ENCODE results near the gene CPNE2.

The CPNE2 gene

GRCh38 chr16:57091975-57092785, at the start of gene CPNE2:
TSS of gene CPNE2 (plus strand) at chr16:57092583. CDS start at chr16:57110743, 18,160 bp downstream.
- TF ChIP-seq, protein P1, sequence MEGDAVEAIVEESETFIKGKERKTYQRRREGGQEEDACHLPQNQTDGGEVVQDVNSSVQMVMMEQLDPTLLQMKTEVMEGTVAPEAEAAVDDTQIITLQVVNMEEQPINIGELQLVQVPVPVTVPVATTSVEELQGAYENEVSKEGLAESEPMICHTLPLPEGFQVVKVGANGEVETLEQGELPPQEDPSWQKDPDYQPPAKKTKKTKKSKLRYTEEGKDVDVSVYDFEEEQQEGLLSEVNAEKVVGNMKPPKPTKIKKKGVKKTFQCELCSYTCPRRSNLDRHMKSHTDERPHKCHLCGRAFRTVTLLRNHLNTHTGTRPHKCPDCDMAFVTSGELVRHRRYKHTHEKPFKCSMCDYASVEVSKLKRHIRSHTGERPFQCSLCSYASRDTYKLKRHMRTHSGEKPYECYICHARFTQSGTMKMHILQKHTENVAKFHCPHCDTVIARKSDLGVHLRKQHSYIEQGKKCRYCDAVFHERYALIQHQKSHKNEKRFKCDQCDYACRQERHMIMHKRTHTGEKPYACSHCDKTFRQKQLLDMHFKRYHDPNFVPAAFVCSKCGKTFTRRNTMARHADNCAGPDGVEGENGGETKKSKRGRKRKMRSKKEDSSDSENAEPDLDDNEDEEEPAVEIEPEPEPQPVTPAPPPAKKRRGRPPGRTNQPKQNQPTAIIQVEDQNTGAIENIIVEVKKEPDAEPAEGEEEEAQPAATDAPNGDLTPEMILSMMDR (conservative IDR thresholded peaks at IDR 0.05; ENCODE audit: control insufficient read depth, insufficient read depth, low read depth, low read length), result no peak
- peak within 1 kb of the TSS; percentile 49 for H3K4me3 ChIP-seq (ENCODE audit: control insufficient read depth, low read depth, low read length)
- DNase-seq (ENCODE audit: low read depth), result peak; percentile 17

GRCh38 chr16:57043248-57043647, 49.1 kb upstream of the CPNE2 start:
- TF ChIP-seq, protein P1 (conservative IDR thresholded peaks at IDR 0.05; ENCODE audit: control insufficient read depth, insufficient read depth, low read depth, low read length), result no peak
- no peak overlapping the region for H3K4me3 ChIP-seq (ENCODE audit: control insufficient read depth, low read depth, low read length)
- no peak for DNase-seq (ENCODE audit: low read depth)

DNA sequence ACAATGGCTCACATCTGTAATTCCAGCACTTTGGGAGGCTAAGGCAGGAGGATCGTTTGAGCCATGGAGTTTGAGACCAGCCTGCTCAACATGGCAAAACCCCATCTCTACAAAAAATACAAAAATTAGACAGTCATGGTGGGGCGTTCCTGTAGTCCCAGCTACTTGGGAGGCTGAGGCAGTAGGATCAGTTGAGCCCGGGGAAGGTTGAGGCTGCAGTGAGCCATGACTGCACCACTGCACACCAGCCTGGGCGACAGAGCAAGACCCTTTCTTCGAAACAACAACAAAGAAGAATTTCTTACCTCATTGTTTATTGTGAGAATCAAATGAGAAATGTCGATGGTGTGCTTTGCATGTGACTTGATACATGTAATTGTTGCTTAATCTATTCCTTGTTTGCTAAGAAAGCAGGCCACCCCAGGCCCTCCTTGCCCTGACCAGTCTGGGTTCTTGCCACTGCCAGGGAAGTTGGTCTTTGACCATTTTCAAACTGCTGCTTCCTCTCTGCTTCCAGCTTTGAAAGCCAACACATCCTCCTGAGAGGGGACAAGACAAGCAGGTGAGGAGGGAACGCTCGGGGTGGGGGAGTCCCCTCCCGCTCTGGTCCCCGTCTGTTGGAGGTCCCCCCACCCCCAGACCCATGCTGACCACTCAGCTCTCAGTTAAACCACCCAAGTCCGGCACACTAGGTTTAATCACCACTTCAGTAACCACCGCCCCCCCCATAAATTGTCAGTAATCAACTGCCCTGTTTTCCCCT, 47.3 kb upstream of the CPNE2 start:
- no peak overlapping the region for H3K4me3 ChIP-seq (ENCODE audit: control insufficient read depth, low read depth, low read length)
- TF ChIP-seq, protein P1 (conservative IDR thresholded peaks at IDR 0.05; ENCODE audit: control insufficient read depth, insufficient read depth, low read depth, low read length), result no peak
- DNase-seq (ENCODE audit: low read depth), result no peak

DNA sequence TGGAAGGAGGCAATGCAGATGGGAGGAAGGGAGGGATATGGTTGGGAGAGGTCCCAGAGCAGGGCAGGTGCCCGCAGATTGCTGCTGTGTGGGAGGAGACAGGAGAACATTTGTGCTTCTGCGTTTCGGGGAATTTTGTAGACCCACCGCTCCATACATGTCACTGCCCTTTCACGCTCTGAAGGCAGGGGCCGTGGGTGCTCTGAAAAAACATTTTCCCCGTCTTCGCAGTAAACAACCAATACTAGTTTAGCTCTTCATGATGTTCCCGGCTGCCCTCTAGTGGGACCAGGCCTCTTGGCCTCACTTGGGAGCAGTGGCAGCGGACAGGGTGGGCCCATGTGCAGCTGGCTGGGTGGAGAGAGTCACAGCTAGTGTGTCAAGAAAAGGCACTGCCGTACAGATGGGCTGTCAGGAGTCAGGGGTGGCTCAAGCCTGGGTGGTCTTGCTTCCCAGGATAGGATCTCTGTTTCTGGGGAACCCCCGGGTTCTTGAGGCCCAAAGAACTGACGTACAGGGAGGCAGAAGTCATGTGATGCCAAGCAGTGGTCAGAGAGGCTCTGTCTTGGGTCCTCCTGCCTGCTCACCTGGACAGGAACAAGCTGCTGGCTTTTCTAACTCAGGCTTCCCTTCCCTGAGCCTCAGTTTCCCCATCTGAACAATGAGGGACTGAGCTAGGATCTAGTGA, 46.5 kb upstream of the CPNE2 start:
- H3K4me3 ChIP-seq (ENCODE audit: control insufficient read depth, low read depth, low read length), result no peak overlapping the region
- DNase-seq (ENCODE audit: low read depth), result peak; percentile 68
- TF ChIP-seq, protein P1 (conservative IDR thresholded peaks at IDR 0.05; ENCODE audit: control insufficient read depth, insufficient read depth, low read depth, low read length), result peak; percentile 77

DNA sequence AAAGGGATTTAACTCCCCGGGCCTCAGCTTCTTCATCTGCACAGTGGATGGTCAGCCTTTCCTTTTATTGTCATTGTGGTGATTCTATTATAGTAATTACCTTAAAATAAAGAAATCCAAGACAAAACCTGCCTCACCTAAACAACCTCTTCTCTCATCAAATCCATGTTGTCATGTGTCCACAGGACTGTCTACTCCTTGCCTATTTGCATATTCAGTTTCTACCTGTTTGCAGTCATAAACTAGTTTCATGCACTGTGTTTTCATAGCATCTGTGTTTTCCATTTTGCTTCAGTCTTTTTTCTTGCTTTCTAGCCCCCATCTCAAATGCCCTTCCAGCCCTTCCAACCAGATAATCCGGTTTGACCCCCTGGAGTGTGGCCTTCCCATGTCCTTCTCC, 44.3 kb upstream of the CPNE2 start:
- DNase-seq (ENCODE audit: low read depth), result no peak
- TF ChIP-seq, protein P1 (conservative IDR thresholded peaks at IDR 0.05; ENCODE audit: control insufficient read depth, insufficient read depth, low read depth, low read length), result no peak
- H3K4me3 ChIP-seq (ENCODE audit: control insufficient read depth, low read depth, low read length), result no peak overlapping the region

DNA sequence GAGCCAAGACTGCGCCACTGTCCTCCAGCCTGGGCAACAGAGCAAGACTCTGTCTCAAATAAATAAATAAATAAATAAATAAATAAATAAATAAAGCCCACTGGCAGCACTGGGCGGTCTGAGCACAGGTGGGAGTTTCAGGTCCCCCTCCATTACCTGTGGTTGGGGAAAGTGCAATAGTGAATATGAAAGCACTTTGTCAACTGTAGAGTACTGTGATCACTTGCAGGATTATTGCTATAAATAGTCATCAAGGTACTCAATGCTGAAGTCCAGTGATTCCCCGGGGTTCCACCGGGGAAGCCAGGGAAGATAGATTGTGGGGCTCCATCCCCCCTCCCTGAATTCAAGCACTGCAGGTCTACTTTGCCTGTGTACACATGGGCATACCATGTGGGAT, 42.7 kb upstream of the CPNE2 start:
- H3K4me3 ChIP-seq (ENCODE audit: control insufficient read depth, low read depth, low read length), result no peak overlapping the region
- TF ChIP-seq, protein P1 (conservative IDR thresholded peaks at IDR 0.05; ENCODE audit: control insufficient read depth, insufficient read depth, low read depth, low read length), result no peak
- DNase-seq (ENCODE audit: low read depth), result no peak

Data from fibroblast of mammary gland (primary cell).